Astrocyte of the hippocampus (primary cell): ENCODE measurements around the gene GPSM3.
"Not testable (repeated sequence)": the region's sequence is repeated elsewhere in the genome, so short reads cannot be mapped to it uniquely, and the experiment has no call there.

Source experiments
- DNase-seq: peaks from one replicate; pipeline ENCODE4 v3.0.0; 2011; ENCODE audit warnings: low read depth, low spot score

Gene GPSM3, protein sequence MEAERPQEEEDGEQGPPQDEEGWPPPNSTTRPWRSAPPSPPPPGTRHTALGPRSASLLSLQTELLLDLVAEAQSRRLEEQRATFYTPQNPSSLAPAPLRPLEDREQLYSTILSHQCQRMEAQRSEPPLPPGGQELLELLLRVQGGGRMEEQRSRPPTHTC

DNA sequence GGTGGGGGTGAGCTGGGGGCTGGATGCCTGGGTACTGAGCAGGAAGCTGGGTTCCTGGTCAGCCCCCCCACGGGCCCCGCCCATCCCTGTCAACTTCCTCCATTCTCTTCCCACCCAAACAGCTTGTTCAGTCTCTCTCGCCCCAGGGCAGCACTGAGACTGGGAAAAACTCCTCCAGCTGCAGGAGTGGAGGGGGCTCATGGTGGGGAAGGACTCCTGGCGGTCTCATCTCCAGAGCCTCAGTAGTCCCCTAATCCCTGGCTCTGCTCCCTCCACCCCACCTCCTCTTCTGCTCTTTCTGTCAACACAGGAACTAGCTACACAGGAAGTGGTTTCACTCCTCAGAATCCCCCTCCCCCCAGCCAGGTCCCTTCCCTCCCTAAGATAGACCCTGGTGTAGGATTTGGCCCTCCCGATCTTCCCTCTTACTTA, at the start of gene GPSM3:
TSS of gene GPSM3 (minus strand) at position 36 of the 432 bp plus-strand sequence. CDS start 130 bp downstream, outside the sequence.
- DNase-seq: no peak

DNA sequence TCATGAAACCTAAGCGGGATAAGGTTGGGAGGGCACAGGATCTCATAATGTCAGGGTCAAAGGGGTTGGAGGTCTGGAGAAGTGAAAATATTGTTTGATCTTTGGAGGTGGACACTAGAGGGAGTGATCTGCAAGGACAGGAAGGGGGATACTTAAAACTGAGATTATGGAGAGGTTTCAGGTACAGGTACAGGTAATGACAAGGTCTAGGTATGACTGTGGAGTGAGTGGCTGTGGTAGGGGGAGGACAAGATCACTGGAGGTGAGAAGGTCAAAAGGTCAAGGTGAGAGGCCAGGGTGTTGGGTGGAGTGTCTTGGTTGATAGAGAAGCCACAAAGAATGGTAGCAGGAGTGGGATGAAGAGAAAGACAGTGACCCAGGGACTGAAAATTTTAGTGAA, 48.2 kb upstream of the GPSM3 start:
- DNase-seq: no peak

DNA sequence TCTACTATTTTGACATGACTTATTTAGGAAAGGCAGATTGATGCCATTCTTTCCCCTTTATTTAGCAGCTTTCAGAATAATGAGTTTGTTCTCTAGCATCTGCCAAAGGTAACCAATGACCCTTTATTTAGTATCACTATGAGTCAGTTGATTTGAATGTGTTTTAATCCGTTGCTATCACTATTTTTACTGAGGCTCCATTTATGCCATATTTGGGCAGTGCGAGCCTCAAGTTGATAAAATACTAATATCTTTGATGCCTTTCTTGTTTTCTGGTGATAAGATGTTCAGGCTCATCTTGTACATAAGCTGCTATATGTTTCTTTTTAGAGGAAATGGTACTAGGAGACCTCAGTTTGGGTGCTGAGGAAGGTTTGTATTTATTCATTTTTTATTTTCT, 47.0 kb upstream of the GPSM3 start:
- DNase-seq: no peak

DNA sequence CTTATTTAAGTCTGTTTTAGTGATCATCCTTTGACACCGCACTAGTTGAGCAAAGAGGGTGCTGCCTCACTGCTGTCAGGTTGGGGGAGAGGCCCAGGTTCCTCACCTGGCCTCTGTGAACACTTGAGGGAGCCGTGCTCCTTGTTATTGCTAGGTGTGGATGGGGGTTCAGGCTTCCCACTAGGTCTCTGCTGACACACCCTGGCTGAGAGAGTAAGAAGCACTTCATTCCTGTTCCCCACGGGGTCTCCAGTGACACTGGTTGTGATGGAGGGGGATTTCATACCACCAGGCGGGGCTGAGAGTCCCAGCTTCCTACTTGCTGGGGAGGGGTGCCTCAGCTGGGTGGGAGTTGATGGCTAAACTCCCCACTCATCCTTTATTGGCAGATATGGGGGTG, 42.5 kb upstream of the GPSM3 start:
- DNase-seq: no peak

DNA sequence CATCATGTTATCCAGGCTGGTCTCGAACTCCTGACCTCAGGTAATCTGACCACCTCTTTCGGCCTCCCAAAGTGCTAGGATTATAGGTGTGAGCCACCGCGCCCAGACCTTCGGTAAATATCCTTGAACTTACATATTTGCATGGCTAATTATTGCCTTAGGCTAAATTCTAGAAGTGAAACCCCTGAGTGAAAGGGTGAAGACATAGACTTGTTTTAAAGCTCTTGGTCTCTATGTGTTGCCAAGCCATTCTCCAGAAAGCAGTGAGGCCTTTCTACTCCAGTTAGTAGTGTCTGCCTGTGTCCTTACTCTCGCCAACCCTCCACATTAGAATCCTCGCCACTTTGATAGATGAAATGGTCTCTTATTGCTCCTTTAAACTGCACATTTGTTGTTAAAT, 34.0 kb upstream of the GPSM3 start:
- no peak for DNase-seq

DNA sequence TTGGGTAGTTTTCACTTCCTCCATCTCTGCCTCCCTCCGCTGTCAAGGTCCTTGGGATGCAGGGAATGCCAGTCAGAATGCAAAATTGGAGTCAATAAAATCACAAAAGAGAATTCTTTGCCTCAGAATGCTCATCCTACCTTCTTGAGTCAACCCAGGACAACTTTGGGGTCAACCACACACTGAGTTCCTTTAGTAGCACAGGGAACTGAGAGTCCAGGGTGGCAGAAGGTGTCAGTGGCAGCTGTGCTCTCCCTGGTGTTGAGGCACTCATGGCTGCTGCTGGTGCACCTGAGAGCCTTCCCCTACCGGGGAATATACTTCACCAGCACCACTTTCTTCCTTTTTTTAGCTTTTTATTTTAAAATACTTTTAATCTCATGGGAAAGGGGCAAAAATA, 32.3 kb upstream of the GPSM3 start:
- no peak for DNase-seq

DNA sequence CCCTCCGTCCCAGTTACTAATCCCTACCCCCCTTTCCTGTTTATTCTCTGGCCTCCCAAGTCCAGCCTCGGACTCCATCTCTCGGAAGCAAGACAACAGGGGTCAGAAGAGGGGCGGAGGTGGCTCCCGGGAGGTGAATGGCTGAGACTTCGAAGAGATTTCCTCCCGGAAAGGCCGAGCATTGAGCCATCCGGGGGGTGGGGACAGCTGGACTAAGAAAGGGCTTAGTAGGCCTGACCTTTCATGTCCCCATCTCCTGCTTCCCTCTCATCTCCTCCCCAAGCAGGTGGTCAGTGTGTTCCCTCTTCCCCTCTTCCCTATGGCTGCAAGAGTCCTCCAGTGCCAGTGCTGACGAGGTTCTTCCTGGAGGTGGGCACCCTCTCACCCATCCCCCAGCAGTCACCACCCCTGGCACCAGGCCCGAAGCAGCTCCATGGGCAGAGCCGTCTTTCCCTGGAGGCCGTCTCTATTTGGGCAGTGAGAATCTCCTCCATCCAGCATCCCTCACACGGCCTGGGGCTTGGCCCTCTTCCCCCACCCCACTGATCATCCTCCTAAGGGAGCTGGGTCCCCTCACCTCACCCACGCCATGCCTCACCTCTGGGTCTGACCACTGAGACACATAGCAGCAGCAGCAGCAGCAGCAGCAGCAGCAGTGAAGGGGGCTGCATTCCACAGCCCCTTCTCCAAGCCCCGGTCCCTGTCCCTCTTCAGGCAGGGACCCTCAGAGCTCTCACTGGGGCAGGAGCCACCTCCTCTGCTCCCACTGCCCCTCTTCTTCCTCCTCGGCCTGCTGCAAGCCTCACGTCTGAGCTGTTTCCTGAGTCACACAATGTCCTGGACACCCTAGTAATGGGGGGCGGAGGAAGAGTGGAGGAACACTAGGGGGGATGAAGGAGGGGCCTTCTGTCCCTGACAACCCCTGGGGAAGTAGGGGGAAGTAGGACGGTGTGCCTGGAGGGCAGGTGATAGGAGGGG, 31.1 kb upstream of the GPSM3 start, which contains the start of gene NOTCH4:
TSS of gene NOTCH4 (minus strand) at position 810 of the 978 bp plus-strand sequence. CDS start at position 671, 139 bp downstream.
- DNase-seq: no peak

DNA sequence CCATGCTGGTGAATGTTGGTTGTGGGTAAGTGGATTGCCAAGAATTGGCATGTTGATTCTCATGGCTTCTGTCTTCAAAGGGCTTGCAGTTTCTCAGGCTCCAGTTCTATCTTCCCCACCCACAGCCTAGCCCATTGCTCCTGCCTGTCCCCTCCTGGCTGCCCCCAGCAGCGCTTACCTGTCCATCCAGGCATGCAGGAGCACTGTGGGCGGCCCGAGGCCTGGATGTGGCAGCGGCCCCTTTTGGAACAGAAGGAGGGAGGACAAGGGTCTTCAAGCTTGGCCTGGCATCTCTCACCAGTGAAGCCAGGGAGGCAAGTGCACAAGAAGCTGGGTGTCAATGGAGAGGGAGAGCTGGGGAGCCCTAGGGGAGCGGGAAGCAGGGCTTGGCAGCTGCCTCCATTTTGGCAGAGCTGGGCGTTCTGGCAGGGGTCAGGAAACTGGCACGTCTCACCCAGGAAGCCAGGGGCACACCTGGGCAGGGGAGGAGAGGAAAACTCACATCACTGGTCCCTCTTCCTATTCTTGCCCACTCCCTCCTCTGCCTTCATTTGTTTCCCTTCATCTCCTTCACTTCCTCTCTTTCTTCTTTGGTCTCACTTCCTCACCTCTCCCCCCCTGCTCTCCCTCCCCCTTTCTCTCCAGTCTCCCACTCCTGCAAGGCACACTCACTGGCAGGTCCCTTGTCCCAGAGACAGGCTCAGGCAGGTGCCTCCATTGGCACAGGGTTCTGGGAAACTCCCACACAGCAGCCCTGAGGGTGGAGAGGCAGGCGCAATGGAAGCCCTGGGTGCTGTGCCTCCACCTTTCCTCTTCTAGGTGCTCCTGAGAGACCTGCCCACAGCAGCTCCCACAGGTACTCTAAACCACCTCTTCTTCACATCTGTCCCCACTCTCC, 30.1 kb upstream of the GPSM3 start:
- DNase-seq: no peak

DNA sequence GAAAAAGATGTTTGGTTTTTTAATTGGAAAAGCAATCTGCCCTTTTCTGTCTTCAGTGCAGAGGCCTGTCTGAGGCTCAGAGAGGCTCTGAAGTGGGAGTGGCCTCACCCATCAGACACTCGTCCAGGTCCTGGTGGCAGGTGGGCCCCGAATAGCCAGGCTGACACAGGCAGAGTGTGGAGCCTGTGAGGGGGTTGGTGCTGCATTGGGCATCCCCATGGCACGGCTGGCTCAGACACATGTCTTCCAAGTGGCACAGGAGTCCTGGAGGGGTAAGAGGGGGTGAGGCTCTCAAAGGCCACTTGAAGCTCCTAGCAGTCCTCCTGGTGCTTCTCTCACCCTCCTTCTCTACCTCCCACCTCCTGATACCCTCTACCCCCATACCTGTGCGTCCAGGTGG, 27.6 kb upstream of the GPSM3 start:
- no peak for DNase-seq

DNA sequence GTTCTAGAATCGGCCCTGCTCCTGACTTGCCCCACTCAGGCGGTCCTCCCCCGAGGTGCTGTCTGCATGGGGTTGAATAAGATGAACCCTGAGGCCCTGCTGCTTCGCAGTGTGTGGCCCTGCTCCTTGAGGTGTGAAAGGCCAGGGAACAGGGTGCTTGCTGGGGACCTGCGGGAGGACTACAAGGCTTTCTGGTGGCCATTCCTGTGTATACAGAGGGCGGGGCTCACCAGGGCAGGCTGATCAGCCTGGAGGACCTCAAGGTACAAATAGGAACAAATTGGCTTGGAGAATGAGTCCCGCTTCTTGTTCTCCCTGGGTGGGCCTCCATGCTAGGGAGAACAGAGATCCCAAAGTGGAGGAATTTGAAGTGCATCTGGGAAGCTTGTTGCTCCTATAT, 25.7 kb upstream of the GPSM3 start:
- no peak for DNase-seq

DNA sequence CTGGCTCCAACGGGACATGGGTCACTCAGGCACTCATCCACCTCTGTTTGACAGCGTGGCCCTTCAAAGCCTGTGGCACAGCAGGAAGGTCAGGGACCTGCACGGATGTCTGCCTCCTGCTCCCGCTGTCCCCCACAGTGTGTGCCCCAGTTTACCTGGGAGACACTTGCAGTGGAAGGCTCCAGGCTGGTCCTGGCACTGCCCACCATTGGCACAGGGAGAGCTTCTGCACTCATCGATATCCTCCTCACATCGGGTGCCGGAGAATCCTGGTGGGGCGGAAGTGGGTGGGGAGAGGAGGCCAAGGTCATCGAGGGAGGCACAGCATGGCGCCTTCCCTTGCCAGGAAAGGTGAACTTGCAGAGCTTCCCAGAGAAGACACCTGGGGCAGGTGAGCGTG, 24.6 kb upstream of the GPSM3 start:
- no peak for DNase-seq

DNA sequence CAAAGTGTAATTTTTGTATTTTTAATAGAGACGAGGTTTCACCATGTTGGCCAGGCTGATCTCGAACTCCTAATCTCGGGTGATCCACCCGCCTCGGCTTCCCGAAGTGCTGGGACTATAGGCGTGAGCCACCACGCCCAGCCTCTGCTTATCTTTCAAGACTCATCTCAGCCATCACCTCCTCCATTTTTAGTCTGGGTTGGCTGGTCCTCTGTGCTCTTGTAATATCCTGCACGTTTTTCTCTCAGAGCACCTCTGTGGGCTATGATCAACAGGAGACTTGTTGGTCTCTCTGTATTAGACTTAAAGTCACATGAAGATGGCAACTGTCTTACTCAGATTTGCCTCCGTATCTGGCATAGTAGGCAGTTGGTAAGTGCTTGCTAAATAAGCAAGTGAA, 23.8 kb upstream of the GPSM3 start:
- DNase-seq: no peak

DNA sequence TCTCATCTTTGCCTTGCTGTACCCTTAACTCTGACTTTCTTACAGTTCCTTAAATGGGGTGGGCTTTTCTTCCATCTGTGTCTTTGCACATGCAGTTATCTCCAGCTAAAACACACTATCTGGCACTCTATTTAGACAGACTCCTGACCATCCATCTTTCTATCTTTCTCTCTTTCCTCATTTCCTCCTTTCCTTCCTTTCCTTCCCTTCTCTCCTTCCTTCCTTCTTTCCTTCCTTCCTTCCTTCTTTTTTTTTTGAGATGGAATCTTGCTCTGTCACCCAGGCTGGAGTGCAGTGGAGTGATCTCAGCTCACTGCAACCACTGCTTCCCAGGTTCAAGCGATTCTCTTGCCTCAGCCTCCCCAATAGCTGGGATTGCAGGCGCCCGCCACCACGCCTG, 23.2 kb upstream of the GPSM3 start:
- DNase-seq: no peak

DNA sequence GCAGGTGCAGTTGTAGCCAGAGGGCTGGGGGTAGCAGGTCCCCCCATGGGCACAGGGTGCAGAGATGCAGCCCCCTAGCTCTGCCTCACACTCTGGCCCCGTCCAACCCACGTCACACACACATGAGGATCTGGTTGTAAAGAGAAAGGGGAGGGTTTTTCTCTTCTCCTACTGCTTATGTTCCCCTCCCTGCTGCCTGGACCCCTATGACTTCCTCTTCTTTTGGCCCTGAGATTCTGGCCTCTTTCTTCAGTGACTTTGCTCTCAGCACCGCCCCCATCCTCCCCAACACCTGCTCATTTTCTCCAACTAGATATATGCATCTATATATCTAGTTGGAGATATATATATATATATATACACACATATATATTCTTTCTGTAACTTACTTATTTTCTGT, 21.7 kb upstream of the GPSM3 start:
- DNase-seq: no peak

DNA sequence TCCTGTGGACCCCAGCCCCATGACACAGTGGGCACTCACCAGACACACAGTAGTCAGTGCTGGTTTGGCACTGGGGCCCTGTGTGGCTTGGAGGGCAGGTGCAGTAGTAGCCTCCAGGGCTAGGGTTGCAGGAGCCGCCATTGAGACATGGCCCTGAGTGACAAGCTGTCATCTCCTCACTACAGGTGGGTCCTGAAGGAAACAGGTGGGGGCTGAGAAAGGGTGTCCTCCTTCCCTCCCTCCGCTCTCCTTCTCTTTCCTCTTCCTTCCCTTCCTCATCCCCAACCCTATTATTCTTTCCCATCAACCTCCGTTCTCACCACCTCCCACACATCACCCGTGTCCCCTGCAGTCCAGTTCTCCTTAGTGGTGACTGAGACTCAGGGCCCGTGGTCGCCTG, 21.2 kb upstream of the GPSM3 start:
- no peak for DNase-seq

DNA sequence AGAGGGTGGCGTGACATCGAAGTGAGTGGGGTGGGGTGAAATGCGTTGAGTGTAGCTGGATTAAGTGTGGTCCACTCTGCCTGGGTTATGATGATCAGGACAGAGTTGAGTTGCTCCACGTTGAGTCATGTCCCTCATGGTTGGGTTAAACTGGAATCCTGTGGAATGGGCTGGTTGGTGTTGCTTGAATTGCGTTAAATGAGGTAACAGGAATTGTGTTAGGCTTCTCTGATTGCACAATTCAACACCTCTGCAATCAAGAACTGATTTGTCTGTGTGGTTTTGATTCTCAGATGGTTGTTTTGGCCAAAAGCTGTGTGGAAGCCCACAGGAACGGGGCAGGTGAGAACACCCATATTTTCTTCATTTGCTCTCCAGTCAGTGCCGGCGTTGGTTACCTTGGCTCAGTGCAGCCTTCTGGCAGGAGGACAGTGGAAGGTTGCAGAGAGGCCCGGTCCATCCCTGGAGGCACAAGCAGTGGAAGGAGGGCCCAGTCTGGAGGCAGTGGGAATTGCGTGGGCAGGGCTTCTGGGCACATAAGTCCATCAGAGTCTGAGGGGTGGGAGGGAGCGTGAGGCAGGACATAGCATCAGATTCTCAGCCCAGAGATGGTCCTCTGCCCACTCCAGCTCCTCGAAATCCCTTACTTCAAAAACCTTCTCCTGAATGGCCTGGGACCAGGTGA, 19.8 kb upstream of the GPSM3 start:
- no peak for DNase-seq

DNA sequence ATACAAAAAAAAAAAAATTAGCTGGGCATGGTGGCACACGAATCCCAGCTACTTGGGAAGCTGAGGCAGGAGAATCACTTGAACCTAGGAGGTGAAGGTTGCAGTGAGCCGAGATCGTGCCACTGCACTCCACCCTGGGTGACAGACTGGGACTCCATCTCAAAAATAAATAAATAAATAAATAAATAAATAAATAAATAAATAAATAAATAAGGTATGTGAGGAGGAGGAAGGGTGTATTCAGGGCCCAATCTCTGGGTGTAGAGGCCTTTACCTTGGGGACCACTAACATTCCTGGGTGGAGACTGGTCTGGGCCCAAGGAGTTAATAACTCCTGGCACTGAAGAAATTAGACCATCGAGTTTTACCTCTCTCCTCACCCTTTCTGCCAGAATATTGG, 19.0 kb upstream of the GPSM3 start:
- not testable (repeated sequence) for DNase-seq

DNA sequence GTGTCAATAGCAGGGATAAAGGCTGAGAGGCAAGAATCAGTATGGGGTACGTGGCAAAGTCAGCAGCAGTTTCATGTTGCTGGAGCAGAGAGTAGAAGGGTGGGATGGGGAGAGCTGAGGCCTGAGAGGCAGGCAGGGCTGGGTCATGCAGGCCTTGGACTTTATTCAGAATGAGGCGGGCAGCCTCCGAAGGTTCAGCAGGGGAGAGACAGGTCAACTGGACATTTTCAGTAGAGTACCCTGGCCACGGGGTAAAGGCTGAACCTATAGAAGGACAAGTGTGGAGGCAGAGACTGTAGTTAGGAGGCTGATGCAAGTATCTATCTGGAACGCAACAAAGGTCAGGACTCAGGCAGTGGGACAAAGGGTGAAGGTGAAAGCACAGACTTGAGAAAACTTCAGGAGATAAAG, 17.8 kb upstream of the GPSM3 start:
- DNase-seq: no peak

DNA sequence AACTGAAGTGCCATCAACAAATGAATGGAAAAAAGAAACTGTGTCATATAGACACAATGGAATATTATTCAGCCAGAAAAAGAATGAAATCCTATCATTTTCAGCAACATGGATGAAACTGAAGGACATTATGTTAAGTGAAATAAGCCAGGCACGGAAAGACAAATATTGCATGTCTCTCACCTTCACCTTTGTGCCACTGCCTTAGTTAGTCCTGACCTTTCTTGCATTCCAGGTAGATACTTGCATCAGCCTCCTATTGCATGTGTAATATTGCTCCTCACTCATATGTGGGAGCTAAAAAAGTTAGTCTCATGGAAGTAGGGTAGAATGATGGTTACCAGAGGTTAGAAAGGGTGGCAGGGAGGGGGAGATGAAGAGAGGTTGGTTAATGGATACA, 16.6 kb upstream of the GPSM3 start:
- DNase-seq: no peak

DNA sequence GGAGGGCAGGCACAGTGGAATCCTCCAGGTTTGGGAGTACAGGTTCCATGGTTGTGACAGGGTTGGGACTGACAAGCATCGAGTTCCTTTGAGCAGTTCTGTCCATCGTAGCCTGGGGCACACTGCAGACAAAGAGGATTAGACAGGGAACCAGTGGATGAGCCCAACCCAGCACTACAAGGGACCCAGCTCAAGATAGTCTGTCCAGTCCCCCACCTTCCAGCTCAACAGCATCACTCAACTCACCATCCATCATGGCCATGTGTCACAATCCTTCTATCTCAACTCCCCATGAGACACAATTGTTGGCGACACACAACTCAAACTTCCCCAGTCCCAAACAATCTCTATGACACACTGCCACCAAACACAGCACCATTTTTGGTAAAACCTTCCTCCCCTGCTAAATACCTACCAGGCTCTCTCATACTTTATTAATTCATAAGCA, 11.8 kb upstream of the GPSM3 start:
- DNase-seq: no peak
